Stimulated activated CD8-positive, alpha-beta memory T cell treated with anti-CD3 and anti-CD28 coated beads, Interleukin-12 subunit alpha, Interleukin-12 subunit beta, amount 100 ng/mL, for 4 hours (primary cell): ENCODE data around the gene MBNL1.
"Not testable (repeated sequence)": the region's sequence is repeated elsewhere in the genome, so short reads cannot be mapped to it uniquely, and the experiment has no call there.

Experiments used
- DNase-seq: peaks from one replicate; pipeline ENCODE4 v3.0.0-alpha.2; 2020; ENCODE audit warnings: low read depth

Gene MBNL1

GRCh38 chr3:152404976-152405375 is 136.2 kb downstream of the MBNL1 start:
- DNase-seq: no peak

- DNase-seq: no peak
Observed at GRCh38 chr3:152405915-152406802, 137.4 kb downstream of the MBNL1 start.

GRCh38 chr3:152413240-152413639 is 144.5 kb downstream of the MBNL1 start:
- DNase-seq: no peak

- no peak for DNase-seq
Observed at GRCh38 chr3:152416808-152417580, 148.3 kb downstream of the MBNL1 start.

GRCh38 chr3:152419748-152420147 is 151.0 kb downstream of the MBNL1 start:
- DNase-seq: no peak

GRCh38 chr3:152421162-152421561 is 152.4 kb downstream of the MBNL1 start:
- DNase-seq: no peak

GRCh38 chr3:152426393-152426792 is 157.7 kb downstream of the MBNL1 start:
- DNase-seq: no peak

- no peak for DNase-seq
Observed at GRCh38 chr3:152428577-152428976, 159.8 kb downstream of the MBNL1 start.

- no peak for DNase-seq
Observed at GRCh38 chr3:152430223-152431002, 161.7 kb downstream of the MBNL1 start.

GRCh38 chr3:152434142-152434541 is 165.4 kb downstream of the MBNL1 start:
- DNase-seq: no peak

- DNase-seq: not testable (repeated sequence)
Observed at GRCh38 chr3:152435210-152435609, 166.5 kb downstream of the MBNL1 start.

- DNase-seq: no peak
Observed at GRCh38 chr3:152436707-152437590, 168.2 kb downstream of the MBNL1 start.

- no peak for DNase-seq
Observed at GRCh38 chr3:152438181-152438580, 169.5 kb downstream of the MBNL1 start.

GRCh38 chr3:152438706-152439105 is 170.0 kb downstream of the MBNL1 start:
- no peak for DNase-seq

GRCh38 chr3:152440243-152440642 is 171.5 kb downstream of the MBNL1 start:
- not testable (repeated sequence) for DNase-seq

- no peak for DNase-seq
Observed at GRCh38 chr3:152443212-152444023, 174.7 kb downstream of the MBNL1 start.

GRCh38 chr3:152444029-152444641 is 175.4 kb downstream of the MBNL1 start:
- DNase-seq: no peak

- DNase-seq: no peak
Observed at GRCh38 chr3:152445212-152445611, 176.5 kb downstream of the MBNL1 start.

GRCh38 chr3:152446495-152446894 is 177.8 kb downstream of the MBNL1 start:
- DNase-seq: no peak

- DNase-seq: no peak
Observed at GRCh38 chr3:152447511-152447910, 178.8 kb downstream of the MBNL1 start.
